Liver (tissue), 9 donors: ENCODE measurements around the gene VPS11. TPM values are rescaled to one million over a fixed set of nuclear protein-coding genes. Genes with fewer than 3 reads are reported as not detected.

ENCODE experiments used
- DNase-seq: peaks from one replicate; pipeline ENCODE4 v3.0.0-alpha.2; 2017; ENCODE audit warnings: low spot score
- H3K27ac ChIP-seq, 2 donors: one replicate each; pipeline ENCODE4 v1.7.0; 2013; ENCODE audit warnings: inconsistent platforms in 2 of 2, low read length in 2 of 2, control low read depth in 1 of 2, low read depth in 1 of 2, mild to moderate bottlenecking in 1 of 2
- H3K27me3 ChIP-seq, 4 donors: one replicate each; pipeline versions ENCODE4 v1.6.1 to v1.7.0; 2013; ENCODE audit warnings: low read length in 3 of 4, inconsistent platforms in 1 of 4, mild to moderate bottlenecking in 1 of 4, moderate library complexity in 1 of 4; ENCODE audit not compliant: control insufficient read depth in 4 of 4, insufficient read depth in 4 of 4
- H3K36me3 ChIP-seq, 4 donors: one replicate each; pipeline versions ENCODE4 v1.6.1 to v1.7.0; 2013; ENCODE audit warnings: low read length in 3 of 4, mild to moderate bottlenecking in 3 of 4, low read depth in 1 of 4, moderate library complexity in 1 of 4; ENCODE audit not compliant: control insufficient read depth in 4 of 4, insufficient read depth in 3 of 4
- H3K4me1 ChIP-seq, 4 donors: one replicate each; pipeline versions ENCODE4 v1.6.1 to v1.7.0; 2013; ENCODE audit warnings: low read length in 3 of 4, mild to moderate bottlenecking in 3 of 4, moderate library complexity in 1 of 4; ENCODE audit not compliant: control insufficient read depth in 4 of 4, insufficient read depth in 4 of 4
- H3K4me3 ChIP-seq, 3 donors: one replicate each; pipeline versions ENCODE4 v1.6.1 to v1.7.0; 2013; ENCODE audit warnings: low read length in 3 of 3, control low read depth in 1 of 3, low read depth in 1 of 3, mild to moderate bottlenecking in 1 of 3
- H3K9ac ChIP-seq, 2 donors: one replicate each; pipeline ENCODE4 v1.7.0; 2013; ENCODE audit warnings: low read length in 2 of 2, mild to moderate bottlenecking in 2 of 2, moderate library complexity in 2 of 2, control low read depth in 1 of 2, low read depth in 1 of 2
- H3K9me3 ChIP-seq, 4 donors: one replicate each; pipeline versions ENCODE4 v1.6.1 to v1.7.0; 2013; ENCODE audit warnings: low read length in 3 of 4; ENCODE audit not compliant: control insufficient read depth in 4 of 4
- EGR1 ChIP-seq, 2 donors: IDR thresholded peaks; 2 replicates each; pipeline ENCODE4 v1.6.1; 2016 to 2018; ENCODE audit warnings: antibody characterized with exemption in 2 of 2, low read depth in 2 of 2
- FOXA1 ChIP-seq: IDR thresholded peaks from 2 replicates; pipeline ENCODE4 v1.6.1; 2016; ENCODE audit warnings: antibody characterized with exemption
- FOXA2 ChIP-seq: IDR thresholded peaks from 2 replicates; pipeline ENCODE4 v1.6.1; 2016; ENCODE audit warnings: antibody characterized with exemption
- GABPA ChIP-seq, 2 donors: IDR thresholded peaks in 1 of 2; conservative IDR thresholded peaks in 1 of 2; 2 replicates each; pipeline ENCODE4 v1.6.1; 2016; ENCODE audit warnings: antibody characterized with exemption in 2 of 2, mild to moderate bottlenecking in 1 of 2, moderate library complexity in 1 of 2
- HNF4A ChIP-seq, 2 donors: conservative IDR thresholded peaks; 2 replicates each; pipeline ENCODE4 v1.6.1; 2016; ENCODE audit warnings: antibody characterized with exemption in 2 of 2, mild to moderate bottlenecking in 2 of 2
- HNF4G ChIP-seq: IDR thresholded peaks from 2 replicates; pipeline ENCODE4 v1.6.1; 2016; ENCODE audit warnings: antibody characterized with exemption
- JUND ChIP-seq, 2 donors: IDR thresholded peaks; 2 replicates each; pipeline ENCODE4 v1.6.1; 2016; ENCODE audit warnings: antibody characterized with exemption in 2 of 2
- MAX ChIP-seq: IDR thresholded peaks from 2 replicates; pipeline ENCODE4 v1.6.1; 2016; ENCODE audit warnings: antibody characterized with exemption
- NR2F2 ChIP-seq: IDR thresholded peaks from 2 replicates; pipeline ENCODE4 v1.6.1; 2016; ENCODE audit warnings: antibody characterized with exemption
- RAD21 ChIP-seq, 2 donors: IDR thresholded peaks; 2 replicates each; pipeline ENCODE4 v1.6.1; 2016; ENCODE audit warnings: antibody characterized with exemption in 2 of 2, mild to moderate bottlenecking in 2 of 2
- RXRA ChIP-seq, 2 donors: IDR thresholded peaks; 2 replicates each; pipeline ENCODE4 v1.6.1; 2017 to 2018; ENCODE audit warnings: antibody characterized with exemption in 2 of 2, mild to moderate bottlenecking in 1 of 2
- SP1 ChIP-seq: IDR thresholded peaks from 2 replicates; pipeline ENCODE4 v1.6.1; 2018; ENCODE audit warnings: antibody characterized with exemption, mild to moderate bottlenecking
- TAF1 ChIP-seq: conservative IDR thresholded peaks from 2 replicates; pipeline ENCODE4 v1.6.1; 2016; ENCODE audit warnings: antibody characterized with exemption, mild to moderate bottlenecking
- YY1 ChIP-seq: IDR thresholded peaks from 2 replicates; pipeline ENCODE4 v1.6.1; 2016; ENCODE audit warnings: antibody characterized with exemption, mild to moderate bottlenecking
- WGBS: extraction: QIAGEN DNeasy Blood & Tissue Kit; methylation state at CpG from one replicate; pipeline ENCODE4 v1.1.7; 2013; 5-methylcytosine and 5-hydroxymethylcytosine counted together
- polyA plus RNA-seq, 2 donors: library from polyadenylated mRNA; stranded (reverse) in 1 of 2; unstranded in 1 of 2; fragments of 200-250 nt in 1 of 2; fragments of >200 nt in 1 of 2; fragmentation: Nextera tagmentation in 1 of 2; extraction: Ambion mirVana in 1 of 2; gene quantifications; one replicate each; pipeline versions ENCODE4 v1.2.1 to v1.2.3, GENCODE V29; 2013 to 2015
- total RNA-seq, 2 donors: library from RNA; depleted of rRNA; stranded (reverse); fragments of >200 nt; gene quantifications; one replicate each; pipeline ENCODE4 v1.2.3, GENCODE V29; 2014
- TF ChIP-seq, protein P1 (sequence below): IDR thresholded peaks from 2 replicates; pipeline ENCODE4 v1.6.1; 2016; ENCODE audit warnings: antibody characterized with exemption
- TF ChIP-seq, protein P2 (sequence below): IDR thresholded peaks from 2 replicates; pipeline ENCODE4 v1.6.1; 2016; ENCODE audit warnings: antibody characterized with exemption
- TF ChIP-seq, protein P3 (sequence below): IDR thresholded peaks from 2 replicates; pipeline ENCODE4 v1.6.1; 2016; ENCODE audit warnings: antibody characterized with exemption, mild to moderate bottlenecking
- TF ChIP-seq, protein P4 (sequence below): fragments of 150-350 bp; IDR thresholded peaks from 2 replicates; pipeline ENCODE4 v1.5.1; 2017; ENCODE audit warnings: improper control_type of control experiment, low read depth, low read length; ENCODE audit not compliant: missing input control
- donor health status: healthy.
- donor health status: healthy.
- donor health status: healthy.
- donor health status: healthy.
- donor health status: healthy.

VPS11 gene
- total and polyA plus RNA-seq, 4 donors, result 7.2 to 17.4 (median 12.2) TPM

DNA sequence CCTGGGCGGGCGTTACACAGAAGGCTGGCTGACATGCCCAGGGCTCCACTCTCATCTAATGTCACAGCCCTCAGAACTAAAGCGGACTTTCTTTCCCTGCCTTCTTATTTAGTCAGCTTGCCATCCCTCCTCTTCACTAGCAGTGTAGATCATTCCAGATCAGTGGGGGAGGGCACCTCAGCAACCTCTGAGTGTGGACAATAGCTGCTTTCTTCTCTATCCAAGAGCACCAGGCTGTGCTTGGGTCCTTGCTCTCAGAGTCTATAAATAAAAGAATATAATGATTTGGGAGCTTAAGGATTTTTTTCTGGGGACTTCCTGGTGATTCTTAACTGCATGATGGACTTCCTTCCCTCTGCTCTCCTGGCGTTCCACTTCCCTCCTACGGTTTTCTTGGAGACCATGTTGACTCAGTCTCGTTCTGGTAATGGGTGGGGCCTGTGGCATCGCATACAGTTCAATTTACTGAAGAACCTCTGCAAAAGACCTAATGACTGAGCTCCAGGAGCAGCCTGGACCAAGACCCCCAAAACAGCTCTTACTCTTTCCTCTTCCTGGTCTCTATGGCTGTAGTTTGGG, 14.2 kb downstream of the VPS11 start:
- Histone ChIP-seq H3K9me3 (no peaks in the 10 kb centered on the region), H3K4me1 (peaks cover 5 to 17% (median 10%) of the 10 kb centered on the region in 4 donors), H3K36me3 (peaks cover 14 to 55% (median 46%) of the 10 kb centered on the region in 4 donors), H3K27ac (no peak overlapping the region), H3K9ac (no peak overlapping the region), H3K27me3 (no peaks in the 10 kb centered on the region), H3K4me3 (no peak overlapping the region)
- TF ChIP-seq YY1 (no peak), MAX (no peak), HNF4A (conservative IDR thresholded peaks at IDR 0.05) (no peak), JUND (IDR thresholded peaks at IDR 0.05) (no peak), GABPA (IDR thresholded peaks at IDR 0.05 in 1 of 2, conservative IDR thresholded peaks at IDR 0.05 in 1 of 2) (no peak), EGR1 (IDR thresholded peaks at IDR 0.05; ENCODE audit: low read depth in 2 of 2) (no peak), RAD21 (IDR thresholded peaks at IDR 0.05) (no peak), TAF1 (no peak), FOXA2 (no peak), NR2F2 (no peak), FOXA1 (no peak), HNF4G (no peak)
- TF ChIP-seq, protein P1, sequence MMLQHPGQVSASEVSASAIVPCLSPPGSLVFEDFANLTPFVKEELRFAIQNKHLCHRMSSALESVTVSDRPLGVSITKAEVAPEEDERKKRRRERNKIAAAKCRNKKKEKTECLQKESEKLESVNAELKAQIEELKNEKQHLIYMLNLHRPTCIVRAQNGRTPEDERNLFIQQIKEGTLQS, result no peak
- TF ChIP-seq, protein P2, sequence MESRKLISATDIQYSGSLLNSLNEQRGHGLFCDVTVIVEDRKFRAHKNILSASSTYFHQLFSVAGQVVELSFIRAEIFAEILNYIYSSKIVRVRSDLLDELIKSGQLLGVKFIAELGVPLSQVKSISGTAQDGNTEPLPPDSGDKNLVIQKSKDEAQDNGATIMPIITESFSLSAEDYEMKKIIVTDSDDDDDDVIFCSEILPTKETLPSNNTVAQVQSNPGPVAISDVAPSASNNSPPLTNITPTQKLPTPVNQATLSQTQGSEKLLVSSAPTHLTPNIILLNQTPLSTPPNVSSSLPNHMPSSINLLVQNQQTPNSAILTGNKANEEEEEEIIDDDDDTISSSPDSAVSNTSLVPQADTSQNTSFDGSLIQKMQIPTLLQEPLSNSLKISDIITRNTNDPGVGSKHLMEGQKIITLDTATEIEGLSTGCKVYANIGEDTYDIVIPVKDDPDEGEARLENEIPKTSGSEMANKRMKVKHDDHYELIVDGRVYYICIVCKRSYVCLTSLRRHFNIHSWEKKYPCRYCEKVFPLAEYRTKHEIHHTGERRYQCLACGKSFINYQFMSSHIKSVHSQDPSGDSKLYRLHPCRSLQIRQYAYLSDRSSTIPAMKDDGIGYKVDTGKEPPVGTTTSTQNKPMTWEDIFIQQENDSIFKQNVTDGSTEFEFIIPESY, result no peak
- TF ChIP-seq, protein P3, sequence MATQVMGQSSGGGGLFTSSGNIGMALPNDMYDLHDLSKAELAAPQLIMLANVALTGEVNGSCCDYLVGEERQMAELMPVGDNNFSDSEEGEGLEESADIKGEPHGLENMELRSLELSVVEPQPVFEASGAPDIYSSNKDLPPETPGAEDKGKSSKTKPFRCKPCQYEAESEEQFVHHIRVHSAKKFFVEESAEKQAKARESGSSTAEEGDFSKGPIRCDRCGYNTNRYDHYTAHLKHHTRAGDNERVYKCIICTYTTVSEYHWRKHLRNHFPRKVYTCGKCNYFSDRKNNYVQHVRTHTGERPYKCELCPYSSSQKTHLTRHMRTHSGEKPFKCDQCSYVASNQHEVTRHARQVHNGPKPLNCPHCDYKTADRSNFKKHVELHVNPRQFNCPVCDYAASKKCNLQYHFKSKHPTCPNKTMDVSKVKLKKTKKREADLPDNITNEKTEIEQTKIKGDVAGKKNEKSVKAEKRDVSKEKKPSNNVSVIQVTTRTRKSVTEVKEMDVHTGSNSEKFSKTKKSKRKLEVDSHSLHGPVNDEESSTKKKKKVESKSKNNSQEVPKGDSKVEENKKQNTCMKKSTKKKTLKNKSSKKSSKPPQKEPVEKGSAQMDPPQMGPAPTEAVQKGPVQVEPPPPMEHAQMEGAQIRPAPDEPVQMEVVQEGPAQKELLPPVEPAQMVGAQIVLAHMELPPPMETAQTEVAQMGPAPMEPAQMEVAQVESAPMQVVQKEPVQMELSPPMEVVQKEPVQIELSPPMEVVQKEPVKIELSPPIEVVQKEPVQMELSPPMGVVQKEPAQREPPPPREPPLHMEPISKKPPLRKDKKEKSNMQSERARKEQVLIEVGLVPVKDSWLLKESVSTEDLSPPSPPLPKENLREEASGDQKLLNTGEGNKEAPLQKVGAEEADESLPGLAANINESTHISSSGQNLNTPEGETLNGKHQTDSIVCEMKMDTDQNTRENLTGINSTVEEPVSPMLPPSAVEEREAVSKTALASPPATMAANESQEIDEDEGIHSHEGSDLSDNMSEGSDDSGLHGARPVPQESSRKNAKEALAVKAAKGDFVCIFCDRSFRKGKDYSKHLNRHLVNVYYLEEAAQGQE, result no peak
- no peak for DNase-seq
- 82% methylated on average over 7 of the region's 7 CpGs for WGBS

- Histone ChIP-seq H3K27ac (peak within 1 kb of the TSS; percentile 94 to 95), H3K4me1 (peaks cover 5 to 17% (median 10%) of the 10 kb centered on the region in 4 donors), H3K4me3 (peak within 1 kb of the TSS; percentile 69 to 94 (median 84)), H3K9me3 (no peaks in the 10 kb centered on the region), H3K27me3 (no peaks in the 10 kb centered on the region), H3K36me3 (peaks cover 5 to 24% (median 18%) of the 10 kb centered on the region in 4 donors), H3K9ac (peak within 1 kb of the TSS; percentile 31 to 85)
- DNase-seq, result peak; percentile 95
- WGBS, result under 1% methylated on average over 45 of the region's 45 CpGs
- TF ChIP-seq FOXA2 (no peak), MAX (peak; percentile 81), YY1 (peak; percentile 69), JUND (IDR thresholded peaks at IDR 0.05) (no peak), TAF1 (peak; percentile 57), EGR1 (IDR thresholded peaks at IDR 0.05; ENCODE audit: low read depth in 2 of 2) (no peak), GABPA (IDR thresholded peaks at IDR 0.05 in 1 of 2, conservative IDR thresholded peaks at IDR 0.05 in 1 of 2) (peak; percentile 76 to 92), RXRA (IDR thresholded peaks at IDR 0.05) (peak in 1 of 2 donors; percentile 41), NR2F2 (peak; percentile 64), SP1 (peak; percentile 72)
- TF ChIP-seq, protein P4, sequence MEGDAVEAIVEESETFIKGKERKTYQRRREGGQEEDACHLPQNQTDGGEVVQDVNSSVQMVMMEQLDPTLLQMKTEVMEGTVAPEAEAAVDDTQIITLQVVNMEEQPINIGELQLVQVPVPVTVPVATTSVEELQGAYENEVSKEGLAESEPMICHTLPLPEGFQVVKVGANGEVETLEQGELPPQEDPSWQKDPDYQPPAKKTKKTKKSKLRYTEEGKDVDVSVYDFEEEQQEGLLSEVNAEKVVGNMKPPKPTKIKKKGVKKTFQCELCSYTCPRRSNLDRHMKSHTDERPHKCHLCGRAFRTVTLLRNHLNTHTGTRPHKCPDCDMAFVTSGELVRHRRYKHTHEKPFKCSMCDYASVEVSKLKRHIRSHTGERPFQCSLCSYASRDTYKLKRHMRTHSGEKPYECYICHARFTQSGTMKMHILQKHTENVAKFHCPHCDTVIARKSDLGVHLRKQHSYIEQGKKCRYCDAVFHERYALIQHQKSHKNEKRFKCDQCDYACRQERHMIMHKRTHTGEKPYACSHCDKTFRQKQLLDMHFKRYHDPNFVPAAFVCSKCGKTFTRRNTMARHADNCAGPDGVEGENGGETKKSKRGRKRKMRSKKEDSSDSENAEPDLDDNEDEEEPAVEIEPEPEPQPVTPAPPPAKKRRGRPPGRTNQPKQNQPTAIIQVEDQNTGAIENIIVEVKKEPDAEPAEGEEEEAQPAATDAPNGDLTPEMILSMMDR, result no peak
Observed at GRCh38 chr11:119084663-119085436, 17.2 kb downstream of the VPS11 start, which contains the start of gene HMBS. TSS of gene HMBS (plus strand) at chr11:119084881. CDS start at chr11:119085034, 153 bp downstream.
